Left lung (tissue), 10 donors: ENCODE measurements around the gene UBD. TPM values are rescaled to one million over a fixed set of nuclear protein-coding genes. Genes with fewer than 3 reads are reported as not detected.

ENCODE experiments used
- ATAC-seq: fragments of 200-7000 bp; cut with Tn5 transposase; one replicate; pipeline ENCODE4 v1.9.1; 2020; ENCODE audit warnings: moderate library complexity
- DNase-seq, 4 donors: peaks; one replicate each; pipeline ENCODE4 v3.0.0-alpha.2; 2013 to 2020
- H3K27ac ChIP-seq, 2 donors: fragments of 200-600 bp; sonication (generic) in 1 of 2; one replicate each; pipeline versions ENCODE4 v1.5.0 to v1.8.0; 2020 to 2021
- H3K27me3 ChIP-seq, 2 donors: fragments of 200-600 bp; sonication (generic) in 1 of 2; one replicate each; pipeline versions ENCODE4 v1.5.0 to v1.8.0; 2020 to 2021
- H3K36me3 ChIP-seq, 2 donors: fragments of 200-600 bp; sonication (generic) in 1 of 2; one replicate each; pipeline versions ENCODE4 v1.5.0 to v1.8.0; 2020 to 2021
- H3K4me1 ChIP-seq, 2 donors: fragments of 200-600 bp; one replicate each; pipeline ENCODE4 v1.8.0; 2021
- H3K4me3 ChIP-seq, 2 donors: fragments of 200-600 bp; sonication (generic) in 1 of 2; one replicate each; pipeline versions ENCODE4 v1.5.0 to v1.8.0; 2020 to 2021; ENCODE audit warnings: mild to moderate bottlenecking in 1 of 2
- H3K9me3 ChIP-seq, 2 donors: fragments of 200-600 bp; sonication (generic) in 1 of 2; one replicate each; pipeline versions ENCODE4 v1.5.0 to v1.8.0; 2020 to 2021
- CTCF ChIP-seq, 2 donors: fragments of 200-600 bp; sonication (generic) in 1 of 2; IDR thresholded peaks; one replicate each; pipeline versions ENCODE4 v1.5.0 to v1.8.0; 2021; ENCODE audit warnings: antibody characterized with exemption in 2 of 2
- intact Hi-C, 2 donors: fragments of 100-400 bp; cut with DNase I; formaldehyde crosslinking; loops; one replicate each; pipeline versions ENCODE4 v1.11.2 to v1.14.2; 2022
- polyA plus RNA-seq, 6 donors: library from polyadenylated mRNA; unstranded; fragments of 120-200 nt; gene quantifications; one replicate each; pipeline ENCODE4 v1.2.1, GENCODE V29; 2013; ENCODE audit not compliant: insufficient read length in 6 of 6
- total RNA-seq, 2 donors: library from RNA; stranded (reverse); fragmentation: NEBNext Ultra II Directional; extraction: Animal tissue kit (Norgen Biotek cat#: 25700); gene quantifications; one replicate each; pipeline ENCODE4 v1.2.1, GENCODE V29; 2021
- donor health status: DM: no; HTN: yes; CAD: no.
- donor health status: DM: no; HTN: no; CAD: no.

UBD gene
- total and polyA plus RNA-seq, 8 donors, result 0.25 to 2.7 (median 1.3) TPM

GRCh38 chr6:29557320-29557719, 2.2 kb downstream of the UBD start:
- no peak for TF ChIP-seq CTCF (IDR thresholded peaks at IDR 0.05)
- H3K27me3 ChIP-seq, result peaks cover 22 to 50% of the 10 kb centered on the region in 2 donors
- intact Hi-C loops, result no loop called here
- ATAC-seq (no peak), DNase-seq (no peak)
- H3K4me3 ChIP-seq, result no peak overlapping the region
- no peaks in the 10 kb centered on the region for H3K36me3 ChIP-seq
- no peaks in the 10 kb centered on the region for H3K9me3 ChIP-seq
- H3K27ac ChIP-seq, result no peak overlapping the region
- peaks cover 7 to 15% of the 10 kb centered on the region in 2 donors for H3K4me1 ChIP-seq

GRCh38 chr6:29554764-29555163, 4.8 kb downstream of the UBD start:
- peaks cover 22 to 52% of the 10 kb centered on the region in 2 donors for H3K27me3 ChIP-seq
- DNase-seq (no peak), ATAC-seq (no peak)
- H3K27ac ChIP-seq, result no peak overlapping the region
- intact Hi-C loops, result no loop called here
- no peaks in the 10 kb centered on the region for H3K9me3 ChIP-seq
- no peak for TF ChIP-seq CTCF (IDR thresholded peaks at IDR 0.05)
- H3K4me1 ChIP-seq, result peaks cover 7 to 15% of the 10 kb centered on the region in 2 donors
- H3K4me3 ChIP-seq, result no peak overlapping the region
- H3K36me3 ChIP-seq, result no peaks in the 10 kb centered on the region

GRCh38 chr6:29553268-29554057, 6.1 kb downstream of the UBD start:
- H3K27me3 ChIP-seq, result peaks cover 22 to 52% of the 10 kb centered on the region in 2 donors
- peak overlapping the region; percentile 18 to 37 for H3K4me3 ChIP-seq
- H3K27ac ChIP-seq, result no peak overlapping the region
- H3K9me3 ChIP-seq, result no peaks in the 10 kb centered on the region
- peaks cover 7 to 15% of the 10 kb centered on the region in 2 donors for H3K4me1 ChIP-seq
- ATAC-seq, result peak; percentile 95
- peak; percentile 71 to 91 (median 84) for DNase-seq
- intact Hi-C loops, result no loop called here
- no peaks in the 10 kb centered on the region for H3K36me3 ChIP-seq
- TF ChIP-seq CTCF (IDR thresholded peaks at IDR 0.05), result no peak

- DNase-seq (peak in 2 of 4 donors; percentile 65 to 81), ATAC-seq (peak; percentile 89)
- intact Hi-C loops, result no loop called here
- H3K4me3 ChIP-seq, result peak overlapping the region in 1 of 2 donors; percentile 37
- H3K9me3 ChIP-seq, result no peaks in the 10 kb centered on the region
- peaks cover 22 to 52% of the 10 kb centered on the region in 2 donors for H3K27me3 ChIP-seq
- peaks cover 7 to 15% of the 10 kb centered on the region in 2 donors for H3K4me1 ChIP-seq
- no peaks in the 10 kb centered on the region for H3K36me3 ChIP-seq
- H3K27ac ChIP-seq, result no peak overlapping the region
- TF ChIP-seq CTCF (IDR thresholded peaks at IDR 0.05), result no peak
These were observed 7.0 kb downstream of the UBD start for GRCh38 chr6:29552512-29553051.

GRCh38 chr6:29547573-29547972, 12.0 kb downstream of the UBD start:
- H3K4me1 ChIP-seq, result peaks cover 0 to 1% of the 10 kb centered on the region in 2 donors
- no peak overlapping the region for H3K27ac ChIP-seq
- no peak overlapping the region for H3K4me3 ChIP-seq
- no peaks in the 10 kb centered on the region for H3K36me3 ChIP-seq
- peaks cover 0 to 32% of the 10 kb centered on the region in 2 donors for H3K27me3 ChIP-seq
- no peak for DNase-seq
- ATAC-seq, result no peak
- no peak for TF ChIP-seq CTCF (IDR thresholded peaks at IDR 0.05)
- intact Hi-C loops, result no loop called here
- H3K9me3 ChIP-seq, result no peaks in the 10 kb centered on the region
